Smooth muscle cell (in vitro differentiated cells): Measurements from ENCODE around the gene C2orf81. TPM values are rescaled to one million over a fixed set of nuclear protein-coding genes. Genes with fewer than 3 reads are reported as not detected.

Experiments
- DNase-seq: peaks from one replicate; lab custom pipeline; 2025; ENCODE audit not compliant: unreplicated experiment; lab: John Stamatoyannopoulos, UW
- H2AFZ ChIP-seq: fragments of 200-600 bp; sonication (generic); 2 replicates; pipeline ENCODE4 v1.6.0; 2016; ENCODE audit warnings: antibody characterized with exemption, low read depth, mild to moderate bottlenecking
- H3F3A ChIP-seq: fragments of 200-600 bp; sonication (generic); 2 replicates; pipeline ENCODE4 v1.6.0; 2017; ENCODE audit warnings: antibody characterized with exemption, low read depth
- H3K27ac ChIP-seq: fragments of 200-600 bp; sonication (generic); 2 replicates; pipeline ENCODE4 v1.5.1; 2016; ENCODE audit warnings: low read depth, mild to moderate bottlenecking
- H3K27me3 ChIP-seq: fragments of 200-600 bp; sonication (generic); 2 replicates; pipeline ENCODE4 v1.6.1; 2016; ENCODE audit warnings: low read depth, mild to moderate bottlenecking
- H3K36me3 ChIP-seq: fragments of 200-600 bp; sonication (generic); 2 replicates; pipeline ENCODE4 v1.5.1; 2016; ENCODE audit warnings: low read depth
- H3K4me1 ChIP-seq: fragments of 200-600 bp; sonication (generic); 2 replicates; pipeline ENCODE4 v1.5.1; 2016; ENCODE audit warnings: low read depth
- H3K4me2 ChIP-seq: fragments of 200-600 bp; sonication (generic); 2 replicates; pipeline ENCODE4 v1.6.0; 2016; ENCODE audit warnings: mild to moderate bottlenecking
- H3K4me3 ChIP-seq: fragments of 200-600 bp; sonication (generic); 2 replicates; pipeline ENCODE4 v1.5.1; 2016; ENCODE audit warnings: mild to moderate bottlenecking
- H3K79me2 ChIP-seq: fragments of 200-600 bp; sonication (generic); 2 replicates; pipeline ENCODE4 v1.6.0; 2016; ENCODE audit warnings: low read depth, mild to moderate bottlenecking
- H3K9ac ChIP-seq: fragments of 200-600 bp; sonication (generic); 2 replicates; pipeline ENCODE4 v1.6.0; 2016; ENCODE audit warnings: low read depth
- H3K9me3 ChIP-seq: fragments of 200-600 bp; sonication (generic); replicated peaks from 2 replicates; pipeline ENCODE4 v1.5.1; 2016; ENCODE audit warnings: low read depth
- H4K20me1 ChIP-seq: fragments of 200-600 bp; sonication (generic); 2 replicates; pipeline ENCODE4 v1.6.0; 2016; ENCODE audit warnings: low read depth
- WGBS: methylation state at CpG from one replicate; pipeline ENCODE4 v1.1.7; 2016; ENCODE audit warnings: low lambda C conversion rate; 5-methylcytosine and 5-hydroxymethylcytosine counted together
- polyA plus RNA-seq: library from polyadenylated mRNA; unstranded; fragments of >200 nt; fragmentation: Nextera tagmentation; extraction: Ambion mirVana; gene quantifications from 2 replicates; pipeline ENCODE4 v1.2.1, GENCODE V29; 2016
- total RNA-seq: library from RNA; depleted of rRNA; stranded (reverse); fragments of >200 nt; gene quantifications from 2 replicates; pipeline ENCODE4 v1.2.3, GENCODE V29; 2014
- TF ChIP-seq, protein P1 (sequence below): fragments of 200-600 bp; sonication (generic); IDR thresholded peaks from 2 replicates; pipeline ENCODE4 v1.5.1; 2017; ENCODE audit warnings: borderline replicate concordance, mild to moderate bottlenecking, antibody characterized with exemption; ENCODE audit not compliant: insufficient read depth, poor library complexity, severe bottlenecking

Gene C2orf81
- total and polyA plus RNA-seq, 2 experiments from 2014 or later: 1.3 to 3.5 TPM

DNA sequence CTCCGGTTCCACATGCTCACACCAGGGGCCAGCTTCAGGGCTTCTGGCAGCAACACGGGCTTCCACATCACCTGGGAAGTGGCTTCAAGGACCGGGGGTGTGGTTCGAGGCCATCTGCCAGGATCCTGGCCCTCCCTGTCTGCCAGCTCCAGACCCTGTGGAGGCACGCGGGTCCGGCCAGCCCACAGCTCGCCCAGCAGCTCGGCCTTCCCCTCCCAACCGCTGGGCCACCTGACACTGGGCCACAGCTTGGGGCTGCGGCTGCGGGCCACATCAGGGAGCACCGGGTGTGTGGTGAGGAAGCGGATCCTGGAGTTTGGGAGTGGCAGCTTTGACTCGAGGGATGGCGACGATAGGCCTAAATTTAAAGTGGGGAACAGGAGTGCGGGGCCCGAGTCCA is 7.0 kb downstream of the C2orf81 start:
- no peaks in the 10 kb centered on the region for H3K4me1 ChIP-seq
- H3K9ac ChIP-seq: no peak overlapping the region
- H3K36me3 ChIP-seq: no peaks in the 10 kb centered on the region
- no peaks in the 10 kb centered on the region for H3K79me2 ChIP-seq
- H3K27ac ChIP-seq: no peak overlapping the region
- H3F3A ChIP-seq: no peaks in the 10 kb centered on the region
- 95% methylated on average over 19 of the region's 19 CpGs for WGBS
- TF ChIP-seq, protein P1, sequence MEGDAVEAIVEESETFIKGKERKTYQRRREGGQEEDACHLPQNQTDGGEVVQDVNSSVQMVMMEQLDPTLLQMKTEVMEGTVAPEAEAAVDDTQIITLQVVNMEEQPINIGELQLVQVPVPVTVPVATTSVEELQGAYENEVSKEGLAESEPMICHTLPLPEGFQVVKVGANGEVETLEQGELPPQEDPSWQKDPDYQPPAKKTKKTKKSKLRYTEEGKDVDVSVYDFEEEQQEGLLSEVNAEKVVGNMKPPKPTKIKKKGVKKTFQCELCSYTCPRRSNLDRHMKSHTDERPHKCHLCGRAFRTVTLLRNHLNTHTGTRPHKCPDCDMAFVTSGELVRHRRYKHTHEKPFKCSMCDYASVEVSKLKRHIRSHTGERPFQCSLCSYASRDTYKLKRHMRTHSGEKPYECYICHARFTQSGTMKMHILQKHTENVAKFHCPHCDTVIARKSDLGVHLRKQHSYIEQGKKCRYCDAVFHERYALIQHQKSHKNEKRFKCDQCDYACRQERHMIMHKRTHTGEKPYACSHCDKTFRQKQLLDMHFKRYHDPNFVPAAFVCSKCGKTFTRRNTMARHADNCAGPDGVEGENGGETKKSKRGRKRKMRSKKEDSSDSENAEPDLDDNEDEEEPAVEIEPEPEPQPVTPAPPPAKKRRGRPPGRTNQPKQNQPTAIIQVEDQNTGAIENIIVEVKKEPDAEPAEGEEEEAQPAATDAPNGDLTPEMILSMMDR: no peak
- no peak for DNase-seq
- no peak overlapping the region for H3K4me2 ChIP-seq
- H3K4me3 ChIP-seq: no peak overlapping the region
- no peaks in the 10 kb centered on the region for H3K9me3 ChIP-seq
- no peaks in the 10 kb centered on the region for H3K27me3 ChIP-seq
- H4K20me1 ChIP-seq: no peaks in the 10 kb centered on the region
- H2AFZ ChIP-seq: no peak overlapping the region

DNA sequence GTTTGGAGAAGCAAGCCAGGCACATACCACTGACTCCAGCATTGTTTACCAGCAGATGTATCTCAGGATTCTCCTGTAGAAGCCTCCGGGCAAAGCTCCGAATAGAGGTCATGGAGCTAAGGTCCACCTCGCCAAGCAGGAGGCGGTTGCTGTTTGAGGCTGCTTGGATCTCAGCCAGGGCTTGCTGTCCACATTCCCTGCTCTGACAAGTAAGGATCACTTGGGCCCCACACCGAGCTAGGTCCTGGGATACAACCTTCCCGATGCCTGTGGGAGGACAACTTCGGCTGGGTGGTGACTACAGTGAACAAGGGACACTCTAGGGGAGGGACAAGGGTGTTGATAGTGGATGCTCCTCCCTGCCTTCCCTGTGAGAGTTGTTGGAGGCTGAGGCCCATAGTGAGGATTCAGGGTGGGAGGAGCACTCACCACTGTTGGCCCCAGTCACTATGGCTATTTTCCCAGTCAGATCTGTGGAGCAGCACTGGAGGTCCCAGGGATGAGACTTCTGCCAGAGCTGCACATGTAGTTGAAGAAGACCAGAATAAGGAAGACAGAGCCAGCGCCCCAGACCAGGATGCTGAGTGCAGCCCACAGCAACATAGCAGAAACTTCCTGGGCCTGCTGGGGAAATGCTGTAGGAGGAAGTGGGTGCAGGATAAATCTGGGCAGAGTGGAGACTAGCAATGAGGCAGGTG is 8.3 kb downstream of the C2orf81 start:
- 87% methylated on average over 8 of the region's 8 CpGs for WGBS
- TF ChIP-seq, protein P1: no peak
- DNase-seq: no peak

DNA sequence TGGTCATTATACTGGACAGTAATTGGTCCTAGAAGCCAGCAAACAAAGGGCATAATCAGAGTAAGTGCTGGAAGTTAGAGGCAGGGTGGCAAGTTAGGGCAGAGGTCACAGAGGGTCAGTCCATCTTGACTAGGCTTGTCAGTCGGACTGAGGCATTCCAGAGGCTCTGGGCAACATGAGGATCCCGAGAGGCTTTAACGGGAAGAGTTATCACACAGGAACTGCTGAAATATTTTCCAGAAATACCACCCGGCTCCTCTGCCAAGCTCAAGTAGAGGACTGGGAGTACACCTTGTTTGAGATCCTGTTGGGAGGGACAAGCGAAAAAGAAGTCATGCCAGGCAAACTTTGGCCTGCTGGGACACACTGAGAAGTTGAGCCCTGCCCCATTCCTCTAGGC is 13.7 kb downstream of the C2orf81 start:
- Histone ChIP-seq H3K4me3 (no peak overlapping the region), H2AFZ (no peak overlapping the region), H3K4me2 (no peak overlapping the region), H3K27me3 (no peaks in the 10 kb centered on the region), H3F3A (no peaks in the 10 kb centered on the region), H3K9me3 (no peaks in the 10 kb centered on the region), H3K9ac (no peak overlapping the region), H3K36me3 (no peaks in the 10 kb centered on the region), H3K27ac (no peak overlapping the region), H3K79me2 (no peaks in the 10 kb centered on the region), H4K20me1 (no peaks in the 10 kb centered on the region), H3K4me1 (no peaks in the 10 kb centered on the region)
- no peak for DNase-seq
- 74% methylated on average over 5 of the region's 5 CpGs for WGBS
- TF ChIP-seq, protein P1: no peak

More for the DNA sequence above, 8.3 kb downstream of the C2orf81 start:
- Histone ChIP-seq H3K9me3 (no peaks in the 10 kb centered on the region), H3K79me2 (no peaks in the 10 kb centered on the region), H3K4me1 (no peaks in the 10 kb centered on the region), H3K4me3 (no peak overlapping the region), H3K36me3 (no peaks in the 10 kb centered on the region), H3K9ac (no peak overlapping the region), H3K27me3 (no peaks in the 10 kb centered on the region), H3K27ac (no peak overlapping the region), H4K20me1 (no peaks in the 10 kb centered on the region), H3K4me2 (no peak overlapping the region), H3F3A (no peaks in the 10 kb centered on the region), H2AFZ (no peak overlapping the region)

DNA sequence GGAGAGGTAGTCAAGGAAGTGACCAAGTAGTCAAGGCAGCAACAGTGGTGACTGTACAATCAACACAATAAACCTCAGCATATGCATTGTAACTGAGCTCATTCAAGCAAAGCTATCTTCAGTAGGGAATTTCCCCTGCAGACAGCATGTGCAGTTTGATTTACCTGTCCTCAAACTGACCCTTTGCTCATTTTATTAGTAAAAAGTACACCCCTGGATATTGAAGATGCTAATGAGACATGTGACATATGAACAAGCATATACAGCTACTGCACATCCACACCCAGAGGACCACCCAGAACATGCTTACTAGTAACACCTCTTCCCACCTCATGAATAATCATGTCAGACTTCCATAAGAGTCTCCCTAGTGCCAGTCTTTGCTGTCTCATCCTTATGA is 15.4 kb downstream of the C2orf81 start:
- no peak for DNase-seq
- Histone ChIP-seq H2AFZ (no peak overlapping the region), H3K9ac (no peak overlapping the region), H3K9me3 (no peaks in the 10 kb centered on the region), H3K36me3 (no peaks in the 10 kb centered on the region), H4K20me1 (no peaks in the 10 kb centered on the region), H3K27ac (no peak overlapping the region), H3K4me3 (no peak overlapping the region), H3K79me2 (no peaks in the 10 kb centered on the region), H3K4me2 (no peak overlapping the region), H3K4me1 (no peaks in the 10 kb centered on the region), H3F3A (no peaks in the 10 kb centered on the region), H3K27me3 (no peaks in the 10 kb centered on the region)
- TF ChIP-seq, protein P1: no peak
